Heart right ventricle (tissue), 16 donors: ENCODE measurements around the gene KCTD11. TPM values are rescaled to one million over a fixed set of nuclear protein-coding genes. Genes with fewer than 3 reads are reported as not detected.

ENCODE experiments used
- ATAC-seq, 8 donors: fragments of 200-7000 bp; cut with Tn5 transposase; one replicate each; pipeline ENCODE4 v1.9.1; 2020; ENCODE audit warnings: mild to moderate bottlenecking in 8 of 8, moderate library complexity in 8 of 8, moderate number of reproducible peaks in 1 of 8
- DNase-seq, 2 donors: peaks; one replicate each; pipeline ENCODE4 v3.0.0-alpha.2; 2020
- H3K27ac ChIP-seq, 10 donors: fragments of 200-600 bp; sonication (generic) in 2 of 10; one replicate each; pipeline versions ENCODE4 v1.5.0 to v1.8.0; 2020 to 2022; ENCODE audit warnings: mild to moderate bottlenecking in 3 of 10
- H3K27me3 ChIP-seq, 7 donors: fragments of 200-600 bp; one replicate each; pipeline ENCODE4 v1.8.0; 2021 to 2022; ENCODE audit warnings: mild to moderate bottlenecking in 2 of 7
- H3K36me3 ChIP-seq, 9 donors: fragments of 200-600 bp; sonication (generic) in 1 of 9; one replicate each; pipeline versions ENCODE4 v1.5.0 to v1.8.0; 2020 to 2022; ENCODE audit warnings: mild to moderate bottlenecking in 2 of 9
- H3K4me1 ChIP-seq, 9 donors: fragments of 200-600 bp; sonication (generic) in 1 of 9; one replicate each; pipeline versions ENCODE4 v1.5.0 to v1.8.0; 2020 to 2022; ENCODE audit warnings: mild to moderate bottlenecking in 4 of 9
- H3K4me3 ChIP-seq, 10 donors: fragments of 200-600 bp; sonication (generic) in 2 of 10; one replicate each; pipeline versions ENCODE4 v1.5.0 to v1.8.0; 2020 to 2022; ENCODE audit warnings: mild to moderate bottlenecking in 7 of 10, moderate library complexity in 2 of 10
- H3K9me3 ChIP-seq, 11 donors: fragments of 200-600 bp in 10 of 11; sonication (generic) in 2 of 11; one replicate each; pipeline versions ENCODE4 v1.5.0 to v1.8.0; 2013 to 2022; ENCODE audit warnings: mild to moderate bottlenecking in 2 of 11, control low read depth in 1 of 11, moderate library complexity in 1 of 11
- CTCF ChIP-seq, 9 donors: fragments of 200-600 bp; sonication (generic) in 2 of 9; IDR thresholded peaks; one replicate each; pipeline versions ENCODE4 v1.5.0 to v1.8.0; 2021 to 2022; ENCODE audit warnings: antibody characterized with exemption in 9 of 9, mild to moderate bottlenecking in 5 of 9, moderate library complexity in 1 of 9
- WGBS, 2 donors: extraction: QIAGEN DNeasy Blood & Tissue Kit; methylation state at CpG; one replicate each; pipeline ENCODE4 v1.1.7; 2013; ENCODE audit warnings: inconsistent platforms in 1 of 2; 5-methylcytosine and 5-hydroxymethylcytosine counted together
- intact Hi-C, 10 donors: fragments of 100-400 bp; cut with DNase I; formaldehyde crosslinking; loops; one replicate each; pipeline versions ENCODE4 v1.11.1 to v1.14.2; 2022
- polyA plus RNA-seq, 2 donors: library from polyadenylated mRNA; stranded (reverse); fragments of 200-250 nt; gene quantifications; one replicate each; pipeline ENCODE4 v1.2.3, GENCODE V29; 2013
- total RNA-seq, 10 donors: library from RNA; stranded (reverse); fragmentation: NEBNext Ultra II Directional in 3 of 10; extraction: Animal tissue kit (Norgen Biotek cat#: 25700) in 3 of 10; gene quantifications; one replicate each; pipeline versions ENCODE4 v1.2.1 to v1.2.4, GENCODE V29; 2021 to 2023
- donor health status: Arrhythmogenic right ventricular cardiomyopathy.
- donor health status: ischemic (EF 13 %, LVEDD 7.1; RV severe dilation, severe dysfunction).
- donor health status: healthy with polysubstance abuse.
- donor health status: DM: no; HTN: yes; CAD: no.
- donor health status: DM: no; HTN: no; CAD: no.
- donor health status: ischemic (EF 25% LVEDD 6.9; RV normal size, moderate dysfunction).
- donor health status: ischemic (EF 25% LVEDD 5.7; RV mildly dilated, moderate dysfunction).
- donor health status: healthy.
- donor health status: DM: yes; HTN: yes; CAD: no.
- donor health status: Ischemic cardiomyopathy.
- donor health status: ischemic (EF 35%, LVEDD 5.7; RV mildly dilated, moderate dysfunction).
- donor health status: nonischemic (EF 11% LVEDD 7.7; RV severe dilation, severe dysfunction).
- donor health status: DM: yes; HTN: yes; CAD: no.
- donor health status: PGD.
- donor health status: ischemic (EF 29% LVEDD 5.4; RV normal size, mild dysfunction).
- donor health status: nonischemic (EF 23%, LVEDD 6.1; RV moderate dilation, normal function).

Gene KCTD11
- total and polyA plus RNA-seq, 12 donors = 4.3 to 8.5 (median 5.3) TPM

GRCh38 chr17:7323731-7324437 is 28.1 kb upstream of the KCTD11 start:
- no peak overlapping the region for H3K27ac ChIP-seq
- peak in 5 of 8 donors; percentile 9 to 46 (median 26) for ATAC-seq
- intact Hi-C loops = no loop called here
- peak in 1 of 2 donors; percentile 61 for DNase-seq
- WGBS, 2 donors = 66 to 68% methylated on average over 39 of the region's 39 CpGs
- no peak overlapping the region for H3K4me3 ChIP-seq
- H3K4me1 ChIP-seq = peaks cover 0 to 18% (median 13%) of the 10 kb centered on the region in 9 donors
- no peaks in the 10 kb centered on the region for H3K9me3 ChIP-seq
- H3K36me3 ChIP-seq = peaks cover 6 to 78% (median 49%) of the 10 kb centered on the region in 9 donors
- TF ChIP-seq CTCF (IDR thresholded peaks at IDR 0.05) = peak; percentile 25 to 90 (median 74)
- no peaks in the 10 kb centered on the region for H3K27me3 ChIP-seq

DNA sequence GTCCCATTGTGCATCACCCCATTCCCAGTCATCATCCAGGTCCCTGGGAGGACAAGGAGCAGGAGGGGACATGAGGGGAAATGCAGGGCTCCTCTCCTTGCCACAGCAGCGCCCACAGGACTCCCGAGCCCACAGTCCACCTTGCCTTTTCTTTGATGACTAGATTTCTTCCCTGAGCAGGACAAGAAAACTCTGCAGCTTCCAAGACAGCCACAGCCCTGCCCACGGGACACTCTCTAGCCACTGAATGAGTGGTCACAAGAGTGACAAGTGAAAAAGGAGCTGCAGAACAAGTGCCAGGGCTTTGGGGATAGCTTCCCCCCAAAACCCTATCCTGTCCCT is 27.6 kb upstream of the KCTD11 start:
- WGBS, 2 donors = 83 to 90% methylated on average over 3 of the region's 3 CpGs

DNA sequence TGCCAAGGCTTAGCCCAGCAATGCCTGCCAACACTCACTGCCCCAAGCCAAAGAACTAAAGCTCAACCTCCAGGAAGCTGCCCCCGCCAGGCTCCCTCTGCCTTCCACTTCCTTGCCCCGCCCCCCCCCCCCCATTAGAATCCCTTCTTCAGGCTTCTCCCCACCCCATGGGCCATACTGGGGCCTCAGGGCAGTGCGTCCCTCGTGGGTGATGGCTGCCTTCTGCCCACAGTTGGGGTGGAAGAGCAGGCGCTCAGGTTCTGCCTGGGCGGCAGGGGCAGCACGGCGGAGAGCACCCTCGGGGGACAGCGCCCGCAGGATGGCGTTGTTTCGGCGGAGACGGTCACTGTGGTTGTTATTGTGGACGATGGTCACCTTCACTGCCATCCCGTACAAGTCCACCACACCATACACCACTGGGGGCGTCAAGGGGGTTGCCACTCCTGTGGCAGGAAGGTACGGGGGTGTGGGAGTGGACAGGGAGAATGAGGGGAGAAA is 26.9 kb upstream of the KCTD11 start:
- DNase-seq = no peak
- Histone ChIP-seq H3K9me3 (no peaks in the 10 kb centered on the region), H3K4me3 (no peak overlapping the region), H3K27ac (no peak overlapping the region), H3K4me1 (peaks cover 0 to 18% (median 13%) of the 10 kb centered on the region in 9 donors), H3K36me3 (peaks cover 6 to 67% (median 42%) of the 10 kb centered on the region in 9 donors), H3K27me3 (no peaks in the 10 kb centered on the region)
- intact Hi-C loops = no loop called here
- 93 to 97% methylated on average over 18 to 19 of the region's 19 CpGs for WGBS, 2 donors
- TF ChIP-seq CTCF (IDR thresholded peaks at IDR 0.05) = no peak
- ATAC-seq = no peak

More for the DNA sequence above, 27.6 kb upstream of the KCTD11 start:
- peaks cover 6 to 73% (median 44%) of the 10 kb centered on the region in 9 donors for H3K36me3 ChIP-seq
- H3K27ac ChIP-seq = no peak overlapping the region
- H3K4me1 ChIP-seq = peaks cover 0 to 18% (median 13%) of the 10 kb centered on the region in 9 donors
- ATAC-seq = no peak
- no peak overlapping the region for H3K4me3 ChIP-seq
- intact Hi-C loops = no loop called here
- no peak for TF ChIP-seq CTCF (IDR thresholded peaks at IDR 0.05)
- no peak for DNase-seq
- H3K9me3 ChIP-seq = no peaks in the 10 kb centered on the region
- no peaks in the 10 kb centered on the region for H3K27me3 ChIP-seq

GRCh38 chr17:7326186-7326585 is 25.8 kb upstream of the KCTD11 start:
- H3K36me3 ChIP-seq = peaks cover 5 to 56% (median 37%) of the 10 kb centered on the region in 9 donors
- intact Hi-C loops = no loop called here
- H3K9me3 ChIP-seq = no peaks in the 10 kb centered on the region
- 89 to 93% methylated on average over 11 of the region's 11 CpGs for WGBS, 2 donors
- no peak overlapping the region for H3K27ac ChIP-seq
- DNase-seq = no peak
- H3K4me1 ChIP-seq = peaks cover 0 to 25% (median 20%) of the 10 kb centered on the region in 9 donors
- ATAC-seq = no peak
- no peak for TF ChIP-seq CTCF (IDR thresholded peaks at IDR 0.05)
- no peaks in the 10 kb centered on the region for H3K27me3 ChIP-seq
- H3K4me3 ChIP-seq = no peak overlapping the region
